HG02588 (cell line): Measurements from ENCODE around the gene KIF26B.

Experiments
- ATAC-seq: cut with Tn5 transposase; IDR thresholded peaks from one replicate; pipeline ENCODE4 v1.9.1; 2021; ENCODE audit warnings: mild to moderate bottlenecking, moderate library complexity; ENCODE audit not compliant: unreplicated experiment

The KIF26B gene

GRCh38 chr1:245754463-245754961, 599.7 kb downstream of the KIF26B start:
- no peak for ATAC-seq
